Spinal cord (tissue), 10 donors: ENCODE results near the gene PPP3R1. TPM values are rescaled to one million over a fixed set of nuclear protein-coding genes. Genes with fewer than 3 reads are reported as not detected.

ENCODE experiments used
- DNase-seq, 6 donors: peaks; one replicate each; pipeline versions ENCODE4 v3.0.0 to v3.0.0-alpha.2; 2013 to 2015; ENCODE audit warnings: low spot score in 6 of 6, low read depth in 4 of 6
- H3K27ac ChIP-seq: one replicate; pipeline ENCODE4 v1.5.1; 2013; ENCODE audit warnings: low read depth, low read length, control low read depth
- H3K27me3 ChIP-seq: one replicate; pipeline ENCODE4 v1.6.1; 2013; ENCODE audit warnings: low read length; ENCODE audit not compliant: control insufficient read depth, insufficient read depth
- H3K36me3 ChIP-seq: one replicate; pipeline ENCODE4 v1.6.1; 2013; ENCODE audit warnings: low read length; ENCODE audit not compliant: control insufficient read depth, insufficient read depth
- H3K4me1 ChIP-seq: one replicate; pipeline ENCODE4 v1.6.1; 2013; ENCODE audit warnings: low read length; ENCODE audit not compliant: control insufficient read depth, insufficient read depth
- H3K4me3 ChIP-seq: one replicate; pipeline ENCODE4 v1.5.1; 2013; ENCODE audit warnings: low read depth, low read length, control low read depth
- H3K9me3 ChIP-seq: one replicate; pipeline ENCODE4 v1.6.1; 2013; ENCODE audit warnings: low read length; ENCODE audit not compliant: control insufficient read depth, insufficient read depth
- WGBS: methylation state at CpG from one replicate; pipeline ENCODE4 v1.1.5; 2013; ENCODE audit warnings: missing lambda C conversion rate; ENCODE audit not compliant: insufficient coverage; 5-methylcytosine and 5-hydroxymethylcytosine counted together
- polyA plus RNA-seq, 2 donors: library from polyadenylated mRNA; unstranded; fragments of 120-200 nt; gene quantifications; one replicate each; pipeline ENCODE4 v1.2.1, GENCODE V29; 2013; ENCODE audit not compliant: insufficient read length in 2 of 2
- total RNA-seq, 2 donors: library from RNA; depleted of rRNA in 1 of 2; stranded (reverse); fragments of 120-200 nt in 1 of 2; fragments of >200 nt in 1 of 2; gene quantifications; one replicate each; pipeline versions ENCODE4 v1.2.3 to v1.2.4, GENCODE V29; 2013 to 2014
- donor health status: healthy.

Gene PPP3R1
- total and polyA plus RNA-seq, 4 donors: 23.8 to 170 (median 147) TPM

GRCh38 chr2:68250196-68250595, 2.1 kb downstream of the PPP3R1 start:
- H3K27me3 ChIP-seq: no peaks in the 10 kb centered on the region
- peak overlapping the region; percentile 95 for H3K4me3 ChIP-seq
- H3K9me3 ChIP-seq: no peaks in the 10 kb centered on the region
- H3K36me3 ChIP-seq: no peaks in the 10 kb centered on the region
- peak overlapping the region; percentile 92 for H3K27ac ChIP-seq
- WGBS: no CpG with 5 or more reads among the region's 5 CpGs
- no peak for DNase-seq
- H3K4me1 ChIP-seq: peaks cover 5% of the 10 kb centered on the region

GRCh38 chr2:68248806-68249205, 3.5 kb downstream of the PPP3R1 start:
- no peak overlapping the region for H3K4me3 ChIP-seq
- no peaks in the 10 kb centered on the region for H3K36me3 ChIP-seq
- DNase-seq: no peak
- peaks cover 5% of the 10 kb centered on the region for H3K4me1 ChIP-seq
- no peak overlapping the region for H3K27ac ChIP-seq
- no CpG with 5 or more reads among the region's 2 CpGs for WGBS
- H3K9me3 ChIP-seq: no peaks in the 10 kb centered on the region
- H3K27me3 ChIP-seq: no peaks in the 10 kb centered on the region

- DNase-seq: no peak
- Histone ChIP-seq H3K9me3 (no peaks in the 10 kb centered on the region), H3K36me3 (no peaks in the 10 kb centered on the region), H3K4me1 (peaks cover 5% of the 10 kb centered on the region), H3K27ac (no peak overlapping the region), H3K4me3 (no peak overlapping the region), H3K27me3 (no peaks in the 10 kb centered on the region)
- WGBS: 77% methylated on average over 2 of the region's 3 CpGs
Observed at GRCh38 chr2:68248361-68248760, 4.0 kb downstream of the PPP3R1 start.

- H3K36me3 ChIP-seq: no peaks in the 10 kb centered on the region
- H3K27me3 ChIP-seq: no peaks in the 10 kb centered on the region
- 85% methylated on average over 1 of the region's 1 CpG for WGBS
- H3K4me3 ChIP-seq: no peak overlapping the region
- H3K9me3 ChIP-seq: no peaks in the 10 kb centered on the region
- DNase-seq: no peak
- no peak overlapping the region for H3K27ac ChIP-seq
- H3K4me1 ChIP-seq: peaks cover 5% of the 10 kb centered on the region
Observed at GRCh38 chr2:68246396-68246795, 5.9 kb downstream of the PPP3R1 start.

- Histone ChIP-seq H3K9me3 (no peaks in the 10 kb centered on the region), H3K36me3 (no peaks in the 10 kb centered on the region), H3K27me3 (no peaks in the 10 kb centered on the region), H3K4me3 (no peak overlapping the region), H3K4me1 (peaks cover 5% of the 10 kb centered on the region), H3K27ac (no peak overlapping the region)
- no peak for DNase-seq
Observed at GRCh38 chr2:68245672-68246071, 6.7 kb downstream of the PPP3R1 start.

- DNase-seq: no peak
- Histone ChIP-seq H3K27ac (no peak overlapping the region), H3K4me1 (peaks cover 5% of the 10 kb centered on the region), H3K36me3 (no peaks in the 10 kb centered on the region), H3K4me3 (no peak overlapping the region), H3K9me3 (no peaks in the 10 kb centered on the region), H3K27me3 (no peaks in the 10 kb centered on the region)
- WGBS: 100% methylated on average over 2 of the region's 4 CpGs
Observed at GRCh38 chr2:68245066-68245465, 7.3 kb downstream of the PPP3R1 start.

- H3K36me3 ChIP-seq: no peaks in the 10 kb centered on the region
- no peak overlapping the region for H3K27ac ChIP-seq
- peak in 2 of 6 donors; percentile 10 to 11 for DNase-seq
- H3K4me1 ChIP-seq: peaks cover 5% of the 10 kb centered on the region
- 62% methylated on average over 2 of the region's 2 CpGs for WGBS
- no peak overlapping the region for H3K4me3 ChIP-seq
- no peaks in the 10 kb centered on the region for H3K27me3 ChIP-seq
- no peaks in the 10 kb centered on the region for H3K9me3 ChIP-seq
Observed at GRCh38 chr2:68244456-68244855, 7.9 kb downstream of the PPP3R1 start.

- Histone ChIP-seq H3K9me3 (no peaks in the 10 kb centered on the region), H3K27ac (no peak overlapping the region), H3K4me3 (no peak overlapping the region), H3K4me1 (peaks cover 2% of the 10 kb centered on the region), H3K27me3 (no peaks in the 10 kb centered on the region), H3K36me3 (no peaks in the 10 kb centered on the region)
- WGBS: no CpG with 5 or more reads among the region's 2 CpGs
- DNase-seq: no peak
Observed at GRCh38 chr2:68241732-68242131, 10.6 kb downstream of the PPP3R1 start.

- no peaks in the 10 kb centered on the region for H3K9me3 ChIP-seq
- DNase-seq: no peak
- H3K4me1 ChIP-seq: no peaks in the 10 kb centered on the region
- no peak overlapping the region for H3K27ac ChIP-seq
- 59% methylated on average over 2 of the region's 4 CpGs for WGBS
- no peaks in the 10 kb centered on the region for H3K36me3 ChIP-seq
- H3K4me3 ChIP-seq: no peak overlapping the region
- no peaks in the 10 kb centered on the region for H3K27me3 ChIP-seq
Observed at GRCh38 chr2:68240446-68240845, 11.9 kb downstream of the PPP3R1 start.

GRCh38 chr2:68238955-68239822, 13.1 kb downstream of the PPP3R1 start:
- WGBS: 83% methylated on average over 1 of the region's 6 CpGs
- DNase-seq: no peak
- H3K9me3 ChIP-seq: no peaks in the 10 kb centered on the region
- H3K27me3 ChIP-seq: no peaks in the 10 kb centered on the region
- H3K4me1 ChIP-seq: no peaks in the 10 kb centered on the region
- no peak overlapping the region for H3K27ac ChIP-seq
- no peak overlapping the region for H3K4me3 ChIP-seq
- H3K36me3 ChIP-seq: no peaks in the 10 kb centered on the region
